NCI-H69 (cell line): ENCODE data around the gene CAMK2B.
"Not testable (repeated sequence)": the region's sequence is repeated elsewhere in the genome, so short reads cannot be mapped to it uniquely, and the experiment has no call there.

Experiments used
- DNase-seq: peaks from one replicate; lab custom pipeline; 2025; lab: John Stamatoyannopoulos, UW

CAMK2B gene

GRCh38 chr7:44216521-44217222 is 108.7 kb downstream of the CAMK2B start:
- DNase-seq = peak; percentile 65

GRCh38 chr7:44216019-44216418 is 109.4 kb downstream of the CAMK2B start:
- DNase-seq = peak; percentile 90

DNA sequence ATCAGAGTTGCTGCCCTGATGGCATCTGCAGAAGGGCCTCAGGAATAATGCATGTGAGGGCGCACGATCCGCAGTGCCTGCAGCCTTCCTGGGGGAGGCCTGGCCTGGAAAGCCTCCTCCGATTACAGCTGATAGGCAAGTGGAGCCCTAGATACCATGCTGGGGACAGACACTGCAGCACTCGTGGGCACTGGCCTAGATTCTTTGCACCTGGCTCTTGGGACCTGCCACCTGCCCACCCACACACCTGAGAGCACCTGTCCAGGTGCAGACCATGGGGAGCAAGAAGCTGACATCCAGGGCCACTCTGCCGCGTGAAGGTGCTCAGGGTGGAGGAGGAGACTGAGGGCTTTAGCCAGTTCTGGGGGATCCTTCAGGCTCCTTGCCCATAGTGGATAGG is 109.9 kb downstream of the CAMK2B start:
- peak; percentile 66 for DNase-seq

DNA sequence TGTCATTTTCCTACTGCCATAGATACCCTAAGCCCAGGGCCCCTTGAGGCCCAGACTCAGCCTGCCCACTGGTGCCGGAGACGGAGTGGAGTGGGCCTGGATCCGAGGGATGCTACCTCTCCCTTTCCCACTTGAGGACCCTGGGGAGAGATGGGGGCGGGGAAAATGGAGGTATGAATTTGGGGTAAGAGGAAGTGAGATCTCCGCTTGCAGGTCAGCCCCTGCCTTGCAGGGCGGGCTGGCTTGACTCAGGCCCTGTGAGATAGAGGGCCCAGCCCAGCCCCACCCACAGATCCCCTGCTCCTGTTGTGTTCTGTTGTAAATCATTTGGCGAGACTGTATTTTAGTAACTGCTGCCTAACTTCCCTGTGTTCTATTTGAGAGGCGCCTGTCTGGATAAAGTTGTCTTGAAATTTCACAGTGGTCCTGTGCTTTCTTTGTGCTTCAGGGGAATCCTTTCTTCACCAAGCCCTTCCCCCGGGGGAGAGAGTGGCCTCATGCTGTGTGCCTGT is 111.5 kb downstream of the CAMK2B start:
- no peak for DNase-seq

DNA sequence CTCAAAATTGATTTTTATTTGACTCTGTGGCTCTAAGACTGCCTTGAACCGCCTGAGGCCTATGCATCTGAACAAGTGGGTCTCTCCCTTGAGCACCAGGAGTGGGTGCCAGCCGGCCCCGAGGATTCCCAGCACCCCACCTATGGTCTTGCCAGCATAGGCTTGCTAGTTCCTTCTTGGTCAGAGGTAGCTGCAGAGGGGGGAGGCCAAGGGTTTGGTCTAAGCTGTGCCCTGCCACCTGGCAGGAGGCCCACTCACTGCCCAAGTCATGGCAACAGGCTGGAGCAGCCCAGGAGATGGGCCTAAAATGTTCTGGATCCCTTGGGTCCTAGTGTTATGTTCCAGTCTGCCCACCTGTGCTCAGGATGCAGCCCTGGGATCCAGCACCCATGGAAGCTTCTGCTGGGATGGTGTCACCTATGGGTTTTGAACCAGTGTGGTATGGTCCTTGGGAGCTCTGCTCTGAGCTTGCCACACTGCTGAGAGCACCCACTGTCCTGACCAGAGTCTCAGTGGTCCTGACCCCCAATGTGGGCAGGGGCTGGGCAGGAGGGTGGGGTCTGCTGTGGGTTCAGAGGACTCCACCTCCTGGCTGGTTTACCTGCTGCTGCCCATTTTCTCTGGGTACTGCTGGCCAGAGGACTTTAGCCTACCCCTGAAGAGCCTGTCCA is 112.1 kb downstream of the CAMK2B start:
- DNase-seq = no peak

GRCh38 chr7:44212581-44213184 is 112.7 kb downstream of the CAMK2B start:
- no peak for DNase-seq

- DNase-seq = peak; percentile 55
Observed at GRCh38 chr7:44212018-44212417, 113.4 kb downstream of the CAMK2B start.

GRCh38 chr7:44211126-44211675 is 114.2 kb downstream of the CAMK2B start:
- DNase-seq = no peak

- DNase-seq = no peak
Observed at GRCh38 chr7:44210107-44210506, 115.3 kb downstream of the CAMK2B start.

- DNase-seq = no peak
Observed at GRCh38 chr7:44208085-44208484, 117.3 kb downstream of the CAMK2B start.

DNA sequence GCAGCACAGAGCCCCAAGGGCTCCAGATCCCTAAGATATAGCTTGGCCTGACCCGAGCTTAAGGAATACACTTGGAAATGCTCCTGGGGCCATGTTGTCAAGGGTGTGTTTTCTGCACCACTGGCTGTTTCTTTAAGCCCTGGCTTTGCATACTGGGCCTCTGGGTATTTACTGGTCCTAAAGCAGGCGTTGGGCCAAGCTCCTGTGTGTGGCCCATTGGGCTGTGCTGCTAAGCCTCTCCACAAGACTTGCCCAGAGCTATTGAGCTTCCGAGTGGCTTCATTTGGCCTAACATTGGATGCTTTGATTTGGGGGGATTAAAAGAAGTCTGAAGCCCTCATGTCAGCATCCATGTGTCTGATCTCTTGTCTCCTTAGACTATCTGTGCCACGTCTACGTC is 119.4 kb downstream of the CAMK2B start:
- no peak for DNase-seq

DNA sequence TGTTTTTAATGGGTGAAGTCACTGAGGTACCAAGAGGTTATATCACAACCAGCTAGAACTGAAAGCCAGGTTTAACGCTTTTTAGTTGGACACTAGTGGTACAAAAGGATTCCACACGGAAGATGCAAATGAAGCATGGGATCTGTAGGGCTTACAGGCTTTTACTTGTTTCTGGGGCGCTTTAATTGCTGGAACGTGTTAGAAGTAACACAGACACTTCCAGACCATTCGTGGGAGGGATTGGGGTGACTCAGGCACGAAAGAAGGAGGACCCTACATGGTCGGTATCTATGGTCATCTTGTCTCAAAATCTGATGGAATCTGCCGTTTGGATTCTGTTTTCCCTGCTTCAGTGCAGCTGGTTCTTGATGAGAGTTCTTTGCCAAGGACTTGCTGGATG is 123.6 kb downstream of the CAMK2B start:
- no peak for DNase-seq

- peak; percentile 99 for DNase-seq
Observed at GRCh38 chr7:44200699-44201461, 124.5 kb downstream of the CAMK2B start, which contains the start of gene YKT6. YKT6 (plus strand) TSS chr7:44200978; CDS start chr7:44201136, 158 bp downstream.

DNA sequence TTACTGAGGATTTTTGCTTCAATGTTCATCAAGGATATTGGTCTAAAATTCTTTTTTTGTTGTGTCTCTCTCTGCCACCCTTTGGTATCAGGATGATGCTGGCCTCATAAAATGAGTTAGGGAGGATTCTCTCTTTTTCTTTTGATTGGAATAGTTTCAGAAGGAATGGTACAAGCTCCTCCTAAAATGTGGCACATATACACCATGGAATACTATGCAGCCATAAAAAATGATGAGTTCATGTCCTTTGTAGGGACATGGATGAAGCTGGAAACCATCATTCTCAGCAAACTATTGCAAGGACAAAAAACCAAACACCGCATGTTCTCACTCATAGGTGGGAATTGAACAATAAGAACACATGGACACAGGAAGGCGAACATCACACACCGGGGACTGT is 125.2 kb downstream of the CAMK2B start:
- not testable (repeated sequence) for DNase-seq

DNA sequence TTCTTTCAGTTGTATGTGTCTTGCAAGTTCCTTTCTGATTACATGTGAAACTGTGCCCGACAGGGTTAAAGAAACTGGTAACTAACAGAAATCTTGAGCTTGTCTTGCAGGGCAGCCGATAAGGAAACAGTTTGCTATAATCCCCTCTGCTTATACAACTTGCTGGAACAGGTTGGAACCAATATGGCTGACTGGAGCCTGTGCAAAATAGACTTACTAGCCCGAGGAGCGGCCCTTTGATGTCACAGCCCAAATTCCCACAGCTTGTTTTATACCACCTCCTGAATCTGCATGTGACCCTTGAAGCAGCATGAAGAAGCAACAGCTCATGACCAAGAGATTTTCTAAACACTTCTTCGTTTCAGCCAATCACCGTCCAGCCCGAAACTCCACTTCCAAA is 127.9 kb downstream of the CAMK2B start:
- no peak for DNase-seq

DNA sequence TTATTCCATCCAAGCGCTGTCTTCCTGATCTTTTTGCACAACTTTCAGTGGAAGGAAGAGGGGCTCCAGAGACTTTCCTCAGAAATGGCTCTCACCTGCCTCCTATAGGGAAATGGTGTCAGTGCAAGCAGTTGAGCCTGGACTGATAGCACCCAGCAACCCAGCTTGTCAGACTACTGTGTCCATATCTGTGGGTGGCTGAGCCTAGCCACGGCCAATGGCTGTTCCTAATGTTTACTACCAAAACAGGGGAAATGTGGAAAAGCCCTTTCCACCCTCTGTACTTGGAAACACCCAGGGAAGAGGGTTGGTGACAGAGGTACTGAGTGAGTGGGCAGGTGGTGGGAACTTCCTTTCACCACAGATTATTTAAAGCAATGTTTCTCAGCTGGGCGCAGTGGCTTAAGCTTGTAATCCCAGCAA is 128.9 kb downstream of the CAMK2B start:
- DNase-seq = peak; percentile 73

DNA sequence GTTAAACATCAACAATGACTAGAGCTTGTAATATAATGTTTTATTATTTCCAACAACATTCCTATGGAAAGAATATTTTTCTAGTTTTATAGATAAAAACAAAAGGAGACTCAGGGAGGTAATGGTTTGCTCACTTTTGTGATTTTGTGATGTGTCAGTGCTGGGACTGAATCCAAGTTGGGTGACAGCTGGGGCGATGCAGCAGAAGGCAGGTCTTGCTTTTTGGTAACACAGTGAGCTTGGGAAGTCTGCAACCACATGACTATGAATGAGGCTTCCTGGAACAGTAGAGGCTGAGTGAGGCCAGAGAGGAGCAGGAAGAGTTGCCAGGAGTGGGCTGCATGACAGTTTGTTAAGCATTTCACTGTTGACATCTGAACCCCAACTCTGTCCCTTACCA is 129.5 kb downstream of the CAMK2B start:
- peak; percentile 42 for DNase-seq

GRCh38 chr7:44194562-44195145 is 130.7 kb downstream of the CAMK2B start:
- no peak for DNase-seq

GRCh38 chr7:44194069-44194468 is 131.3 kb downstream of the CAMK2B start:
- DNase-seq = no peak

DNA sequence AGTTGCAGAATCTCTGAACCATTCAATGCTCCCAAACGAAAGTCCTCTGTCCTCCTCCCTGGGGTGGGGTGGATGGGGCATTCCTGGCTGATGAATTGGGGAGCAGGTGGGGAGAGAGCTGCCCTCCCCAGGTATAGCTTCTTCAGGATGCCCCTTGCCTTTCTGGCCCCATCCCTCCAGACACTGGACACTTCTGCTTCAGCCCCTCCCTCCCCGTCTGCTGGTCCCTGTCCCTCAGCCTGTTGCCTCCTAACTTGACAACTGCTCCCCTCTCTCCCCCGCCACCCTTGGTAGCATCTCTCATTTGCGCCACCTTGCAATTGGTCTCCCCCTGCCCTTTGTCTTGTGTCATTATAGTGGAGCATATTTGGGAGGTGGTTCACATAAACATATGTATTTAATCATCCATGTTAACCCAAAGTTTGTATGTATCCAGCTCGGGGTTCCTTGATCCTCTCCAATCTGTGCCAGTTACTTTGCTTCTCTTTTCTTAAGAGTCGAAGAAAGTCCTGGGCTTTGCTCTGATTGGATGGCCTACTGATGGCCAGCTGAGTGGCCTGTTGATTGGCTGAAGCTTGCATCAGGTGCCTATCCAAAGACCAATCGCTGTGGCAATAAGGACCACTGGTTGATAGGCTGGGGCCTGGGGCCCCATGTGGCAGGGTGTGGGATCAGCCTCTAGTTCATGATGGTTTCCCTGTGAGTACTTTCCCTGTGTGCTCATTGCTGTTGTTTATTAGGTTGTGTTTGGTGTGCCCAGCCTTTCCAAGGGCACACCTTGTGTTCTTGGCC is 132.2 kb downstream of the CAMK2B start:
- DNase-seq = no peak

- no peak for DNase-seq
Observed at GRCh38 chr7:44191171-44191570, 134.2 kb downstream of the CAMK2B start.
